AG04449 (cell line): ENCODE results near the gene VSIR.

Experiments used
- CTCF ChIA-PET: fragments of 350-600 bp; formaldehyde crosslinking; extraction: SDS; loops from one replicate; lab custom pipeline; 2021; ENCODE audit warnings: antibody characterized with exemption; lab: Yijun Ruan, JAX
- POLR2A ChIA-PET: fragments of 400-600, 350-600 bp; formaldehyde crosslinking; extraction: SDS; loops from one replicate; lab custom pipeline; 2020; ENCODE audit warnings: antibody characterized with exemption, inconsistent platforms; lab: Yijun Ruan, JAX
- DNase-seq: peaks from one replicate; pipeline ENCODE4 v3.0.0-alpha.2; 2010; ENCODE audit warnings: low read depth, low spot score
- H3K4me3 ChIP-seq: 2 replicates; pipeline ENCODE4 v1.5.1; 2011; ENCODE audit warnings: low read depth, mild to moderate bottlenecking, control low read depth, low read length
- TF ChIP-seq, protein P1 (sequence below): IDR thresholded peaks from one replicate; pipeline ENCODE4 v1.5.1; 2011; ENCODE audit warnings: mild to moderate bottlenecking, moderate library complexity, low read length, control low read depth, inconsistent platforms; ENCODE audit not compliant: insufficient read depth; ENCODE audit errors: missing control alignments

The VSIR gene

GRCh38 chr10:71774916-71775702 lies 1.8 kb upstream of the VSIR start:
- TF ChIP-seq, protein P1, sequence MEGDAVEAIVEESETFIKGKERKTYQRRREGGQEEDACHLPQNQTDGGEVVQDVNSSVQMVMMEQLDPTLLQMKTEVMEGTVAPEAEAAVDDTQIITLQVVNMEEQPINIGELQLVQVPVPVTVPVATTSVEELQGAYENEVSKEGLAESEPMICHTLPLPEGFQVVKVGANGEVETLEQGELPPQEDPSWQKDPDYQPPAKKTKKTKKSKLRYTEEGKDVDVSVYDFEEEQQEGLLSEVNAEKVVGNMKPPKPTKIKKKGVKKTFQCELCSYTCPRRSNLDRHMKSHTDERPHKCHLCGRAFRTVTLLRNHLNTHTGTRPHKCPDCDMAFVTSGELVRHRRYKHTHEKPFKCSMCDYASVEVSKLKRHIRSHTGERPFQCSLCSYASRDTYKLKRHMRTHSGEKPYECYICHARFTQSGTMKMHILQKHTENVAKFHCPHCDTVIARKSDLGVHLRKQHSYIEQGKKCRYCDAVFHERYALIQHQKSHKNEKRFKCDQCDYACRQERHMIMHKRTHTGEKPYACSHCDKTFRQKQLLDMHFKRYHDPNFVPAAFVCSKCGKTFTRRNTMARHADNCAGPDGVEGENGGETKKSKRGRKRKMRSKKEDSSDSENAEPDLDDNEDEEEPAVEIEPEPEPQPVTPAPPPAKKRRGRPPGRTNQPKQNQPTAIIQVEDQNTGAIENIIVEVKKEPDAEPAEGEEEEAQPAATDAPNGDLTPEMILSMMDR = no peak
- no peak overlapping the region for H3K4me3 ChIP-seq
- POLR2A ChIA-PET = no interaction called here
- no peak for DNase-seq
- CTCF ChIA-PET = interaction anchor here (1.2 to 3.8 kb wide), 4 partner anchors 11 to 121 kb away, joined by 4 to 31 read pairs (median 20); no protein-coding TSS in a partner anchor

GRCh38 chr10:71772832-71773220 lies 494 bp downstream of the VSIR start:
- TF ChIP-seq, protein P1 = no peak
- DNase-seq = no peak
- peak overlapping the region; percentile 70 for H3K4me3 ChIP-seq
- ChIA-PET CTCF (interaction anchor here (0.5 to 4.9 kb wide), 27 partner anchors 9 to 503 kb away, joined by 3 to 34 read pairs (median 4); no protein-coding TSS in a partner anchor), POLR2A (interaction anchor here (0.6 to 2.1 kb wide), 3 partner anchors 8 to 113 kb away, joined by 3 to 9 read pairs (median 7); partner anchors contain the start of gene PSAP)

DNA sequence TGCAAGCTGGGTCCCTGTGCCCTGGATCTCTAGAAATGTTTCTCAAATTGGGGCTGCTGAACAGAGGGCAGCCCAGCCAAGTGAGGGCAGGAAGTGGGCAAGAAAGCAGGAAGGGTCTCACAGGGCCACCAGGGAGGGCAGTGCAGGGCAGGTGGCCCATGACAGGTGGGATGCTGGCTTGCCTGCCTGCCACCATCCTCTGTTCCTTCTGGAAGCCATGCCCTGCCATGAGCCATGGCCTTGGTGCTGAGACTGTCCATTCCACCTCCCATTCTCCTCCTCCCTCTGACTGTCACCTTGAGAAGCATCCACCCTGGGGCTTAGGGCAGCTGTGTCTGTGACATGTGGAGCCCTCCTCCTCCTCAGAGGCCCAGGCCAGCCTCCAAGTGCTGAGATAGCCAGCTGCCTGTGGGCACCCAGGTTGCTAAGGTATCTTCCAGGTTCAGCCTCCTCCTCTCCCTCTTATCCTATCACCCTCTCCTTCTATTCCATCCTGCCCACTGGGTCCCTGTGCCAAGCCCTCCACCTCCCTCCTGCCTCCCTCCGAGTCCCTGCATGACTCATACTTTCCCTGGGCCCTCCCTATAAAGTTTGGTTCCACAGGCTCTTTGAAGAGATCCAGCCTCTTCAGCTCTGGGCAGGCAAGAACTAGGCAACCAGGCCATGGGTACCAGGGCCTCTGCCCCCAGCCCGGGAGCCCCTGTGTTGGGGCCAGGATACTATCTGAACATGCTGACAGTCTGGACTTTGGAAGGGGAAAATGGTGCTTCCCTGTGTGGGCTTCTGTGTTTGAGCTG lies 1.3 kb downstream of the VSIR start:
- H3K4me3 ChIP-seq = peak overlapping the region; percentile 70
- no peak for DNase-seq
- POLR2A ChIA-PET = interaction anchor here (1.4 to 2.1 kb wide), 2 partner anchors 7 to 79 kb away, joined by 7 to 9 read pairs; partner anchors contain the start of gene PSAP
- CTCF ChIA-PET = interaction anchor here (0.8 to 4.9 kb wide), 14 partner anchors 8 to 388 kb away, joined by 3 to 34 read pairs (median 4); no protein-coding TSS in a partner anchor
- TF ChIP-seq, protein P1 = no peak

DNA sequence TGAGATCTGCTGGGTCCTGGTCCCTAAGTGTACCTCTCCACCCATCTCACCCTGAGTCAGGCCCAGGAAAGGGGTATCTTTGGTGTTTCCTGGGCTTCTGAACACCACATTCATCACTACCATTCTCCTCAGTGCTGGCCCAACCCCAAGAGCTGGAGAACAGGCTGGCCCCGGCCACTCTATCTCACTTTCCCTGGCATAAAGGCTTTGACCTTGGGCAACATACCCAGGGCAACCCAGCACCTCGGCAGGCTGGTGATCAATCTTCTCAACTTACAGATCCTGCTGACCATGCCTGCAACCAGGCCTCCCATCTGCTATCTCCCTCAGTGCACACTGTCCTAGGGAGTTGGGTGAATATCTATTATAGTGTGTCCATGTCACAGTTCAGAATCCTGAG lies 2.1 kb downstream of the VSIR start:
- DNase-seq = no peak
- TF ChIP-seq, protein P1 = no peak
- ChIA-PET POLR2A (no interaction called here), CTCF (interaction anchor here (3.0 to 4.9 kb wide), 3 partner anchors 13 to 75 kb away, joined by 26 to 34 read pairs (median 31); no protein-coding TSS in a partner anchor)
- no peak overlapping the region for H3K4me3 ChIP-seq

DNA sequence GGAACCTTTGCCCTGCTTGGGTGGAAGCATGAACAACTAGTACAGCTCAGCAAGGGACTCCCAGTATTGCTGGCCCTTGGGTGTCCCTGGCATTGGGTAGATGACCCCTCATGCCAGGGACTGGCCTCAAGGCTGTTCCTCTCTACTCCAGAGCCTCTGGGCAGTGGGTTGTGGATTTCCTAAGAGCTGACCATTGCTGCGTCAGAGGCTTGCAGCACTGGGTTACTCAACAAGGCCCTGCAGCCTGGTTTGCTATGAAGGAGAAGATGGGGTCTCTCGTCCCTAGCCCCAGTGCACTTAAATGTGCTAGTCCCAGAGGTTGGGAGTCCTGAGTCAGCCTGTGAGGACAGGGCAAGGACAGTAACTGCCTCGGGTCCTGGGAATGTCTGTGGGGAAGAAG lies 2.5 kb downstream of the VSIR start:
- H3K4me3 ChIP-seq = no peak overlapping the region
- CTCF ChIA-PET = interaction anchor here (1.1 to 4.9 kb wide), 2 partner anchors 13 to 41 kb away, joined by 3 to 34 read pairs; no protein-coding TSS in a partner anchor
- no peak for DNase-seq
- TF ChIP-seq, protein P1 = no peak
- POLR2A ChIA-PET = no interaction called here
